H1 (cell line): ENCODE measurements around the gene DYNLT2. TPM values are rescaled to one million over a fixed set of nuclear protein-coding genes. Genes with fewer than 3 reads are reported as not detected.

Source experiments
- CTCF ChIA-PET: fragments of 300-600 bp; sonication (Branson Sonifier 250); formaldehyde crosslinking; loops from one replicate; lab custom pipeline; 2021; ENCODE audit not compliant: partially characterized antibody; lab: Charles Lee
- POLR2A ChIA-PET: fragments of 300-600 bp; sonication (Branson Sonifier 250); formaldehyde crosslinking; loops from one replicate; lab custom pipeline; 2021; ENCODE audit warnings: inconsistent platforms; ENCODE audit not compliant: partially characterized antibody; lab: Charles Lee
- DNase-seq, 2 experiments: peaks; one replicate each; pipeline versions ENCODE4 v3.0.0 to v3.0.0-alpha.2; 2010 to 2022; ENCODE audit warnings: low spot score in 2 of 2, low read depth in 1 of 2, mixed read lengths in 1 of 2
- FAIRE-seq: peaks from 2 replicates; lab custom pipeline; 2011; peaks lifted over from hg19 to GRCh38; lab: Jason Lieb, UNC
- H2AFZ ChIP-seq: 2 replicates; pipeline ENCODE4 v1.8.1; 2012; ENCODE audit warnings: low read length, inconsistent platforms
- H2AK5ac ChIP-seq: 2 replicates; pipeline ENCODE4 v1.6.1; 2013; ENCODE audit warnings: low read depth, low read length
- H2BK120ac ChIP-seq: replicated peaks from 2 replicates; pipeline ENCODE3; 2013; ENCODE audit warnings: low read depth, low read length, inconsistent platforms
- H2BK12ac ChIP-seq: 2 replicates; pipeline ENCODE4 v1.6.1; 2013; ENCODE audit warnings: low read depth, low read length
- H2BK15ac ChIP-seq: 2 replicates; pipeline ENCODE4 v1.6.1; 2013; ENCODE audit warnings: low read length
- H2BK20ac ChIP-seq: 2 replicates; pipeline ENCODE4 v1.6.1; 2013; ENCODE audit warnings: low read length
- H2BK5ac ChIP-seq: 2 replicates; pipeline ENCODE4 v1.6.1; 2013; ENCODE audit warnings: low read depth, low read length
- H3K14ac ChIP-seq: 2 replicates; pipeline ENCODE4 v1.6.1; 2013; ENCODE audit warnings: inconsistent platforms; ENCODE audit not compliant: insufficient read length
- H3K18ac ChIP-seq: 2 replicates; pipeline ENCODE4 v1.6.1; 2013; ENCODE audit warnings: low read length; ENCODE audit errors: extremely low read depth
- H3K23ac ChIP-seq: 2 replicates; pipeline ENCODE4 v1.6.1; 2013; ENCODE audit warnings: inconsistent platforms; ENCODE audit not compliant: insufficient read length
- H3K23me2 ChIP-seq: 2 replicates; pipeline ENCODE4 v1.6.1; 2013; ENCODE audit warnings: low read depth, low read length
- H3K27ac ChIP-seq: 2 replicates; pipeline ENCODE4 v1.6.1; 2011; ENCODE audit warnings: low read depth, low read length, inconsistent platforms
- H3K27me3 ChIP-seq, 4 experiments: replicated peaks in 1 of 4; 1 replicate in 1 of 4; 2 replicates in 3 of 4; pipeline versions ENCODE4 v1.6.1 to v1.8.1; 2011 to 2013; ENCODE audit warnings: low read length in 3 of 4, mild to moderate bottlenecking in 3 of 4, inconsistent platforms in 2 of 4, mixed read lengths in 2 of 4, moderate library complexity in 1 of 4; ENCODE audit not compliant: control insufficient read depth in 3 of 4, insufficient read depth in 3 of 4; ENCODE audit errors: extremely low read depth in 1 of 4
- H3K36me3 ChIP-seq, 4 experiments: 2 replicates each; pipeline versions ENCODE4 v1.6.1 to v1.8.1; 2011 to 2013; ENCODE audit warnings: mild to moderate bottlenecking in 4 of 4, low read length in 3 of 4, moderate library complexity in 2 of 4, control low read depth in 1 of 4, inconsistent platforms in 1 of 4; ENCODE audit not compliant: insufficient read depth in 4 of 4, control insufficient read depth in 2 of 4
- H3K4ac ChIP-seq: replicated peaks from 2 replicates; pipeline ENCODE3; 2013; ENCODE audit warnings: low read length, low read depth, mixed read lengths, inconsistent platforms; ENCODE audit not compliant: insufficient read length
- H3K4me1 ChIP-seq, 4 experiments: replicated peaks in 1 of 4; 1 replicate in 1 of 4; 2 replicates in 3 of 4; pipeline versions ENCODE4 v1.6.1 to v1.8.1; 2011 to 2013; ENCODE audit warnings: low read length in 3 of 4, inconsistent platforms in 2 of 4, mixed read lengths in 1 of 4; ENCODE audit not compliant: insufficient read depth in 4 of 4, control insufficient read depth in 3 of 4
- H3K4me2 ChIP-seq, 2 experiments: 2 replicates each; pipeline versions ENCODE4 v1.6.1 to v1.8.1; 2011 to 2013; ENCODE audit warnings: low read depth in 2 of 2, low read length in 2 of 2, control low read depth in 1 of 2, inconsistent platforms in 1 of 2, mild to moderate bottlenecking in 1 of 2; ENCODE audit not compliant: insufficient read depth in 1 of 2
- H3K4me3 ChIP-seq, 4 experiments: fragments of 200-600, 300-600 bp in 1 of 4; sonication (generic), shearing (Covaris generic), sonication (Bioruptor Twin) in 1 of 4; 2 replicates each; pipeline versions ENCODE4 v1.5.1 to v1.8.1; 2011 to 2016; ENCODE audit warnings: low read length in 4 of 4, low read depth in 3 of 4, control low read depth in 2 of 4, inconsistent platforms in 2 of 4, mild to moderate bottlenecking in 2 of 4, mixed read lengths in 1 of 4, moderate library complexity in 1 of 4; ENCODE audit not compliant: insufficient read depth in 2 of 4; ENCODE audit errors: extremely low read depth in 1 of 4
- H3K56ac ChIP-seq: replicated peaks from 2 replicates; pipeline ENCODE3; 2013; ENCODE audit warnings: low read depth, mild to moderate bottlenecking, mixed read lengths, low read length, inconsistent platforms; ENCODE audit not compliant: insufficient read length
- H3K79me1 ChIP-seq: 2 replicates; pipeline ENCODE4 v1.6.1; 2013; ENCODE audit warnings: low read depth, low read length, control low read depth
- H3K79me2 ChIP-seq, 2 experiments: 2 replicates each; pipeline versions ENCODE4 v1.6.1 to v1.8.1; 2012 to 2013; ENCODE audit warnings: low read length in 2 of 2, mild to moderate bottlenecking in 2 of 2, inconsistent platforms in 1 of 2; ENCODE audit not compliant: insufficient read depth in 2 of 2, control insufficient read depth in 1 of 2
- H3K9ac ChIP-seq, 4 experiments: replicated peaks in 1 of 4; 1 replicate in 1 of 4; 2 replicates in 3 of 4; pipeline versions ENCODE4 v1.6.1 to v1.8.1; 2011 to 2013; ENCODE audit warnings: low read depth in 3 of 4, low read length in 3 of 4, control low read depth in 2 of 4, mild to moderate bottlenecking in 2 of 4, moderate library complexity in 2 of 4, inconsistent platforms in 1 of 4; ENCODE audit errors: extremely low read depth in 1 of 4
- H3K9me3 ChIP-seq, 2 experiments: 2 replicates each; pipeline versions ENCODE4 v1.6.1 to v1.8.1; 2012 to 2013; ENCODE audit warnings: mild to moderate bottlenecking in 2 of 2, moderate library complexity in 2 of 2, control low read depth in 1 of 2, inconsistent platforms in 1 of 2, low read depth in 1 of 2, low read length in 1 of 2, mixed read lengths in 1 of 2; ENCODE audit not compliant: insufficient read depth in 2 of 2
- H4K20me1 ChIP-seq, 2 experiments: replicated peaks in 1 of 2; 2 replicates each; pipeline versions ENCODE3 to v1.8.1; 2011 to 2013; ENCODE audit warnings: inconsistent platforms in 2 of 2, low read length in 2 of 2, mild to moderate bottlenecking in 1 of 2; ENCODE audit not compliant: insufficient read depth in 2 of 2, control insufficient read depth in 1 of 2
- H4K5ac ChIP-seq: 2 replicates; pipeline ENCODE4 v1.6.1; 2013; ENCODE audit warnings: low read length, low read depth, mixed read lengths, inconsistent platforms; ENCODE audit not compliant: insufficient read length
- H4K8ac ChIP-seq: 2 replicates; pipeline ENCODE4 v1.8.0; 2013; ENCODE audit warnings: mild to moderate bottlenecking, moderate library complexity, low read length, inconsistent platforms; ENCODE audit not compliant: insufficient read depth; ENCODE audit errors: extremely low read depth
- H4K91ac ChIP-seq: replicated peaks from 2 replicates; pipeline ENCODE3; 2013; ENCODE audit warnings: low read length, mixed read lengths, inconsistent platforms; ENCODE audit not compliant: insufficient read length
- ASH2L ChIP-seq: fragments of 200-600, 300-600 bp; sonication (generic); IDR thresholded peaks from one replicate; pipeline ENCODE4 v1.7.1; 2017; ENCODE audit warnings: low read length
- MAFK ChIP-seq: IDR thresholded peaks from 2 replicates; pipeline ENCODE4 v1.6.1; 2012; ENCODE audit warnings: low read depth, mild to moderate bottlenecking, improper control_type of control experiment, low read length
- WGBS, 2 experiments: shearing (Covaris generic) in 1 of 2; methylation state at CpG; one replicate each; pipeline versions ENCODE4 v1.1.6 to v1.1.7; 2013 to 2015; ENCODE audit warnings: low lambda C conversion rate in 2 of 2, mixed read lengths in 2 of 2, inconsistent platforms in 1 of 2, low coverage in 1 of 2, missing lambda C conversion rate in 1 of 2; ENCODE audit not compliant: insufficient replicate concordance in 2 of 2, insufficient coverage in 1 of 2, insufficient read length in 1 of 2; ENCODE audit errors: extremely low coverage in 1 of 2, missing lambda C conversion rate in 1 of 2; 5-methylcytosine and 5-hydroxymethylcytosine counted together
- polyA plus RNA-seq, 7 experiments: library from polyadenylated mRNA; depleted of rRNA in 3 of 7; stranded (reverse) in 5 of 7; unstranded in 2 of 7; fragments of >200 nt in 5 of 7; fragments of 200-250 nt in 2 of 7; gene quantifications; 1 replicate in 5 of 7; 2 replicates in 1 of 7; 4 replicates in 1 of 7; pipeline versions ENCODE4 v1.2.1 to v1.2.3, GENCODE V29; 2011 to 2013; ENCODE audit warnings: missing spikeins in 2 of 7, mixed read lengths in 2 of 7
- total RNA-seq: library from RNA; stranded (reverse); fragmentation: NEBNext Ultra II Directional; extraction: Animal tissue kit (Norgen Biotek cat#: 25700); gene quantifications from 2 replicates; pipeline ENCODE4 v1.2.1, GENCODE V29; 2021

DYNLT2 gene
- total and polyA plus RNA-seq, 2 of the 8 experiments (the other 6 are each of a cell fraction or from before 2014, with no cell fraction given) = 0.48 to 1.8 TPM

GRCh38 chr6:169702840-169703246 lies 48.5 kb downstream of the DYNLT2 start:
- H3K4me3 ChIP-seq = peak overlapping the region; percentile 79 to 96 (median 94)
- H4K20me1 ChIP-seq = peaks cover 5 to 16% of the 10 kb centered on the region in 2 experiments
- H3K4ac ChIP-seq = peak overlapping the region; percentile 87
- H3K27me3 ChIP-seq = no peaks in the 10 kb centered on the region
- H4K8ac ChIP-seq = peak overlapping the region; percentile 98; the same call in 1 of the 2 replicates
- no peak overlapping the region for H2BK120ac ChIP-seq
- H3K4me1 ChIP-seq = peaks cover 0 to 16% (median 5%) of the 10 kb centered on the region in 4 experiments; a peak in 2 of 7 replicates
- peak overlapping the region; percentile 89 for H4K5ac ChIP-seq
- no peak overlapping the region for H2AFZ ChIP-seq
- TF ChIP-seq MAFK (no peak), ASH2L (peak; percentile 10)
- H3K27ac ChIP-seq = peak overlapping the region; percentile 88
- H2AK5ac ChIP-seq = no peak overlapping the region
- ChIA-PET CTCF (interaction anchor here (0.6 to 1.2 kb wide), 3 partner anchors 15 to 82 kb away, joined by 3 read pairs; no protein-coding TSS in a partner anchor), POLR2A (interaction anchor here (0.9 to 6.3 kb wide), 13 partner anchors 7 to 851 kb away, joined by 3 to 58 read pairs (median 5); partner anchors contain the start of genes DYNLT2, ERMARD, PHF10 and TBP)
- peaks cover 15% of the 10 kb centered on the region for H3K79me1 ChIP-seq
- H3K23ac ChIP-seq = no peak overlapping the region
- H3K14ac ChIP-seq = no peak overlapping the region
- no peak overlapping the region for H3K56ac ChIP-seq
- DNase-seq (no peak), FAIRE-seq (no peak)
- H2BK20ac ChIP-seq = no peak overlapping the region
- peaks cover 0 to 65% of the 10 kb centered on the region in 2 experiments; a peak in 3 of 4 replicates for H3K79me2 ChIP-seq
- peak overlapping the region; percentile 52 to 97 (median 92) for H3K9ac ChIP-seq
- H3K23me2 ChIP-seq = peaks cover 5% of the 10 kb centered on the region; the same call in 1 of the 2 replicates
- H3K9me3 ChIP-seq = no peaks in the 10 kb centered on the region
- H4K91ac ChIP-seq = peak overlapping the region; percentile 97
- peaks cover 0 to 18% (median under 1%) of the 10 kb centered on the region in 4 experiments; a peak in 3 of 8 replicates for H3K36me3 ChIP-seq
- H3K4me2 ChIP-seq = peak overlapping the region; percentile 91 to 96
- 6% methylated on average over 22 of the region's 22 CpGs; no CpG with 5 or more reads in 1 of the 2 experiments for WGBS, 2 experiments
- peak overlapping the region; percentile 95 for H2BK5ac ChIP-seq
- H3K18ac ChIP-seq = no peak overlapping the region
- H2BK15ac ChIP-seq = no peak overlapping the region
- no peak overlapping the region for H2BK12ac ChIP-seq
